Measurements from ENCODE around the gene VEZF1. TPM values are rescaled to one million over a fixed set of nuclear protein-coding genes. Genes with fewer than 3 reads are reported as not detected.
"Not testable (repeated sequence)": the region's sequence is repeated elsewhere in the genome, so short reads cannot be mapped to it uniquely, and the experiment has no call there.

VEZF1 gene
- polyA plus RNA-seq, 2 of the 4 experiments (the other 2 are of a cell fraction) = 50.3 to 57.7 TPM

- DNase-seq (ENCODE audit: low read depth in 1 of 2, low spot score in 1 of 2); H3K4me3 ChIP-seq; H3K9me3 ChIP-seq: not testable (repeated sequence)
- peak overlapping the region; percentile 70 for H3K4me2 ChIP-seq
- 71% methylated on average over 4 of the region's 4 CpGs for WGBS (ENCODE audit: missing lambda C conversion rate)
- FAIRE-seq (peak; percentile 32), ATAC-seq (peak; percentile 20 to 36; a peak in 3 of 6 replicates)
- POLR2A ChIA-PET = interaction anchor here (0.7 to 1.4 kb wide), 2 partner anchors 23 to 141 kb away, joined by 3 to 4 read pairs; no protein-coding TSS in a partner anchor
- peaks cover 60% of the 10 kb centered on the region for H3K4me1 ChIP-seq
- H3K27ac ChIP-seq = peak overlapping the region; percentile 68 to 76
- CTCF ChIA-PET = interaction anchor here (1.5 to 22.5 kb wide), 5 partner anchors 11 to 116 kb away, joined by 4 to 386 read pairs (median 31); partner anchors contain the start of gene CUEDC1
Measured at GRCh38 chr17:57974053-57974824, 13.8 kb downstream of the VEZF1 start.

GRCh38 chr17:57972151-57972550 is 15.9 kb downstream of the VEZF1 start:
- peaks cover 51% of the 10 kb centered on the region for H3K4me1 ChIP-seq
- H3K27ac ChIP-seq = peak overlapping the region in 1 of 2 experiments; percentile 47; a peak in 3 of 6 replicates
- DNase-seq (ENCODE audit: low read depth in 1 of 2, low spot score in 1 of 2) (no peak), FAIRE-seq (no peak), ATAC-seq (no peak)
- TF ChIP-seq RARB (CRISPR knock-in tag; IDR thresholded peaks at IDR 0.05) (no peak), JUNB (IDR thresholded peaks at IDR 0.05) (no peak), EHMT2 (IDR thresholded peaks at IDR 0.05; ENCODE audit: low read depth) (no peak), TFCP2L1 (CRISPR knock-in tag; IDR thresholded peaks at IDR 0.05) (no peak), NR3C1 (IDR thresholded peaks at IDR 0.05) (no peak), POLR2A (IDR thresholded peaks at IDR 0.05; ENCODE audit: low read length) (no peak), HDAC2 (IDR thresholded peaks at IDR 0.05) (no peak), HES2 (IDR thresholded peaks at IDR 0.05) (no peak), E2F6 (IDR thresholded peaks at IDR 0.05; ENCODE audit: borderline replicate concordance, low read depth) (no peak), PBX3 (IDR thresholded peaks at IDR 0.05) (no peak), BCL3 (IDR thresholded peaks at IDR 0.05) (no peak), CHD4 (IDR thresholded peaks at IDR 0.05; ENCODE audit: borderline replicate concordance) (no peak), HOXB5 (CRISPR knock-in tag; IDR thresholded peaks at IDR 0.05) (no peak), FOSB (CRISPR knock-in tag; IDR thresholded peaks at IDR 0.05) (no peak), FOXS1 (CRISPR knock-in tag; IDR thresholded peaks at IDR 0.05) (no peak), FOSL2 (IDR thresholded peaks at IDR 0.05) (no peak), FOSL2 (CRISPR knock-in tag; IDR thresholded peaks at IDR 0.05) (no peak), HEYL (CRISPR knock-in tag; IDR thresholded peaks at IDR 0.05) (no peak), RAD21 (conservative IDR thresholded peaks at IDR 0.05 in 1 of 2, IDR thresholded peaks at IDR 0.05 in 1 of 2) (no peak), BHLHE40 (IDR thresholded peaks at IDR 0.05; ENCODE audit: low read depth, low read length) (no peak), TP53 (CRISPR knock-in tag; IDR thresholded peaks at IDR 0.05) (no peak)
- POLR2A ChIA-PET = interaction anchor here (0.6 kb wide), 1 partner anchor 14 kb away, joined by 6 read pairs; no protein-coding TSS in a partner anchor
- WGBS (ENCODE audit: missing lambda C conversion rate) = 71% methylated on average over 1 of the region's 1 CpG
- CTCF ChIA-PET = interaction anchor here (0.7 to 22.5 kb wide), 7 partner anchors 10 to 310 kb away, joined by 3 to 386 read pairs (median 6); partner anchors contain the start of gene CUEDC1
- H3K4me2 ChIP-seq = no peak overlapping the region
- no peak overlapping the region for H3K4me3 ChIP-seq
- H3K9me3 ChIP-seq = no peaks in the 10 kb centered on the region

Measured in A549 (cell line).